Stimulated activated CD8-positive, alpha-beta memory T cell treated with anti-CD3 and anti-CD28 coated beads, Interleukin-12 subunit alpha, Interleukin-12 subunit beta, amount 100 ng/mL, for 4 hours (primary cell): ENCODE results near the gene LRRC40.
"Not testable (repeated sequence)": the region's sequence is repeated elsewhere in the genome, so short reads cannot be mapped to it uniquely, and the experiment has no call there.

Source experiments
- DNase-seq: peaks from one replicate; pipeline ENCODE4 v3.0.0-alpha.2; 2020; ENCODE audit warnings: low read depth

The LRRC40 gene

GRCh38 chr1:70202173-70202758 is 3.1 kb downstream of the LRRC40 start:
- DNase-seq: no peak

GRCh38 chr1:70200065-70200464 is 5.3 kb downstream of the LRRC40 start:
- no peak for DNase-seq

- no peak for DNase-seq
Observed at GRCh38 chr1:70196333-70196732, 9.0 kb downstream of the LRRC40 start.

- DNase-seq: no peak
Observed at GRCh38 chr1:70195342-70195741, 10.0 kb downstream of the LRRC40 start.

- no peak for DNase-seq
Observed at GRCh38 chr1:70194601-70195000, 10.8 kb downstream of the LRRC40 start.

- not testable (repeated sequence) for DNase-seq
Observed at GRCh38 chr1:70192446-70192845, 12.9 kb downstream of the LRRC40 start.

GRCh38 chr1:70190180-70190579 is 15.2 kb downstream of the LRRC40 start:
- no peak for DNase-seq

GRCh38 chr1:70188522-70188921 is 16.9 kb downstream of the LRRC40 start:
- no peak for DNase-seq

- not testable (repeated sequence) for DNase-seq
Observed at GRCh38 chr1:70185181-70185580, 20.2 kb downstream of the LRRC40 start.

GRCh38 chr1:70171512-70171911 is 33.9 kb downstream of the LRRC40 start:
- DNase-seq: no peak

- DNase-seq: no peak
Observed at GRCh38 chr1:70169018-70169839, 36.1 kb downstream of the LRRC40 start.

- DNase-seq: no peak
Observed at GRCh38 chr1:70168283-70168682, 37.1 kb downstream of the LRRC40 start.

- DNase-seq: no peak
Observed at GRCh38 chr1:70164350-70164749, 41.0 kb downstream of the LRRC40 start.

- no peak for DNase-seq
Observed at GRCh38 chr1:70156529-70157120, 48.8 kb downstream of the LRRC40 start.

GRCh38 chr1:70153739-70154138 is 51.6 kb downstream of the LRRC40 start:
- no peak for DNase-seq

GRCh38 chr1:70150444-70150843 is 54.9 kb downstream of the LRRC40 start:
- no peak for DNase-seq

- no peak for DNase-seq
Observed at GRCh38 chr1:70146488-70146887, 58.9 kb downstream of the LRRC40 start.

- DNase-seq: no peak
Observed at GRCh38 chr1:70143048-70143659, 62.2 kb downstream of the LRRC40 start.

- DNase-seq: no peak
Observed at GRCh38 chr1:70142075-70142474, 63.3 kb downstream of the LRRC40 start.

GRCh38 chr1:70140894-70141293 is 64.5 kb downstream of the LRRC40 start:
- DNase-seq: no peak

- no peak for DNase-seq
Observed at GRCh38 chr1:70140343-70140742, 65.0 kb downstream of the LRRC40 start.

- DNase-seq: no peak
Observed at GRCh38 chr1:70134148-70134547, 71.2 kb downstream of the LRRC40 start.

GRCh38 chr1:70117046-70117445 is 88.3 kb downstream of the LRRC40 start:
- DNase-seq: no peak
